RPMI7951 (cell line): ENCODE results near the gene PTPRM. TPM values are rescaled to one million over a fixed set of nuclear protein-coding genes. Genes with fewer than 3 reads are reported as not detected.
A peak's percentile ranks its signal among the peaks of the same experiment; 100 is the strongest.

Source experiments
- DNase-seq: peaks from one replicate; pipeline ENCODE4 v3.0.0-alpha.2; 2012; ENCODE audit warnings: low read depth
- total RNA-seq: library from RNA; depleted of rRNA; stranded (reverse); fragments of >200 nt; shearing (Covaris generic); gene quantifications from 2 replicates; pipeline ENCODE4 v1.2.3, GENCODE V29; 2014

PTPRM gene
- total RNA-seq, 1 experiment from 2014 or later: 51.8 TPM

DNA sequence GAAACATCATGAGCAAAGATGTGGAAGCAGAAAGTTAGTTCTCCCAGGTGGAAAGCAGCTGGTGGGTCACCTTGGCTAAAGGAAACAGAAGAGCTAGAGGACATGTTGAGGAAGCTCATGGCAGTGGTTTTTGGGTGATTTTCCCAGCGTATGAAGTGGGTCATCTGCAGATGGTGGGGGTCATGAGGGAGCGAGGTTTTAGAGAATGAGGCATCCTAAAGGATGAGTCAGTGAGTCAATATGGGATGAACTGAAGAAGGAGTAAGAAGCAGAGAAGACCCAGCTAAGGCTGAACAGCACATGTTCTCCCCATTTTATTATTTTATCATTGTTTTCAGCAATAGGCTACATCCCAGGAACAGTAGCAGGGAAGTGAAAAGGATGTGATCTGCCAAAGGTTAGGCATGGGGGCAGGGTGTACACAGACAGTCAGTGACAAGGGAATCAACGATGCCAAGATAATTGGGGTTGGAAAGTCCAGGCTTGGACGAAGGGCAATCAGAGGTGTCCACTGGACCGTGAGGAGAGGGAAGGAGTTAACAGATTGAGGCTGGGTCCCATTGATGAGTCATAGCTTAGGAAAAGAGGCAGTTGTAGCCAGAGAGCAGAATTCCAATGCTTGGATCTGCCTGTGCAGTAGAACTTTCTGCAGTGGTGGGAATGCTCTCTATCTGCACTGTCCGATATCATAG lies 752.8 kb downstream of the PTPRM start:
- peak; percentile 10 for DNase-seq

DNA sequence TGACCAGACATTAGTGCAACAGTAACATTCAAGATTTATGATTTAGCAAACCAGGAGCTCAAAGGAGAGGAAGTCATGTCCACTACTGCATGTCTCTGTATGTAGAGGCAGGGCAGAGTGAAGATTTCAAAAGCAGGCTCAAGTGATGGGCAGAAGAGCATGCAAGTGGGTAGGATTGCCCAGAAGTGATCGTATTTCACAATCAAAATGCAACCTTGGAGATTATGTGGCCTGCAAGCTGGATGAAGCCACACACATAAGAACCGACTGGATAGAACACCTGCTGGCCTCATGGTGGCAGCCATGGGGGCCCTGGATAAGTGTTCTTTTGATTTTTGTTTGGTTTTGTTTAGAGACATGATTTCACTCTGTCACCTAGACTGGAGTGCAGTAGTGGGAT lies 755.4 kb downstream of the PTPRM start:
- no peak for DNase-seq

DNA sequence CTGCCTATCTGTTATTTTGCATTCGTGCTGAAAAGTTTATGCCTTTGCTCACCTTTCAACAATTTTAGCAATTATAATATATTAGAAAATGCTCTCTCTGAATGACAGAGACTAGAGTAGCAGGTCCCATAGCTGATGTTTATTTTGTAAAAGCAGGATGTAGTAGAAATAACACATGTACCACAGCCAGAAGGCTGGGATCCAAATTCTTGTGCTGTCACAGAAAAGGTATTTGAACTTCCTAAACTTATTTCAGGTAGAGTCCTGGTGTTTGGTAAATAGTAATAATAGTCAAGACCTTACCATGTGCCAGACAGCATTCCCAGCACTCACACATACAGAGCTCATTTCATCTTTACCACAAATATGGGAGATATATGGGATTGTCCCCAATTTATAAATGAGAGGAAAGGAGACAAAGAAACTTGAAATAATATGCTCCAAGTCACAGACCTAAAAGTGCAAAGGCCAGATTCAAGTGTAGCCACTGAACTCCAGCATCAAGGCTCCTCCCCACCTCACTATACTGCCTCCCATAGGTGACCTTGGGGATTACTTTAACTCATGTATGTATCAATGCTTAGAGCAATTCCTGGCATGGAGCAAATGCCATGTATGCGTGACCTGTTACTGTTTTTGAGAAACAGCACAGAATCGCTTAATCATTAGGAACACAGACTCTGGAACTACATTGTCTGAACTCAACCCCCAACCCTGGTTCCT lies 757.4 kb downstream of the PTPRM start:
- no peak for DNase-seq

DNA sequence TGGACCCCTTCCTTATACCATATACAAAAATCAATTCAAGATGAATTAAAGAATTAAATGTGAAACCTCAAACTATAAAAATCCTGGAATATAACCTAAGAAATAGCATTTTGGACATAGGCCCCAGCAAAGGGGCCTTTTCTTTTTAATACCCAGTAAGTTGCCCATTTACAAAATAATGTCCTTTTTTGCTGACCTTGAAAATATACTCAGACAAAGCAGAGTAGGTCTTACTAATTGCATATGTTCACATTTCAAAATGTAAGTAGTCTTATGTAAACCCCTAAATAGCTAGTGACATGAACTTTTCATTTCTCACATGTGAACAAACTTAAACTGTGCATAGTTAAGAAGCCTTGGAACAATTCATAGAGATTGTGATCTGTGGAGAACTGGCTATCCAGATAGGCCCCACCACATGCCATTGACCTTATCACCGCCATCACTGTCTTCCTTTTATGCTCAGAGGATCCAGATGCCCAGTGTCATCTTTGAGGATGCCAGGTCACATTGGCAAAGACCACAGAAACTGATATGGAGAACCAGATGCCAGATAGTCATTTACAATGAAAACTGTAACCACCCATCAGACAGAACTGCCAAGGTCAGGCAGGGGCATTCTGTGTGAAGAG lies 759.8 kb downstream of the PTPRM start:
- DNase-seq: no peak

DNA sequence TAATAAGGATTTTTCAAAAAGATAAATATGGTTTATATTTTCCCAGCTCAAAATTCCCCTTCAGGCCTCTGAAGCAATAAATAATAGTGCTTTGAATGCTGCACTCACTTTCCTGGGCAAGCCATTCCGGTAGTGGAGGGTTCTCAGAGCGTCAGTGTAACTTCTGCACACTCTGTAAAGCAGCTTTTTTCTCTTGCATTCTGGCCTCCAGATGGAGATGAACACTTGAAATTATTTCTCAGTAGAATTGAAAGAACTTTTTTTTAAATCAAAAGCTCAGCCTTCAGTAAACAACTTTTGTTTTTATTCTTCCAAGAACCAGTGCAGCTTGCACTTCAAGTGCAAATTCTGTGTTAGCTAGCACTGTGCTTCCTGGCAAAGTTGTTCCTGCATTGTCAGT lies 761.0 kb downstream of the PTPRM start:
- DNase-seq: no peak

DNA sequence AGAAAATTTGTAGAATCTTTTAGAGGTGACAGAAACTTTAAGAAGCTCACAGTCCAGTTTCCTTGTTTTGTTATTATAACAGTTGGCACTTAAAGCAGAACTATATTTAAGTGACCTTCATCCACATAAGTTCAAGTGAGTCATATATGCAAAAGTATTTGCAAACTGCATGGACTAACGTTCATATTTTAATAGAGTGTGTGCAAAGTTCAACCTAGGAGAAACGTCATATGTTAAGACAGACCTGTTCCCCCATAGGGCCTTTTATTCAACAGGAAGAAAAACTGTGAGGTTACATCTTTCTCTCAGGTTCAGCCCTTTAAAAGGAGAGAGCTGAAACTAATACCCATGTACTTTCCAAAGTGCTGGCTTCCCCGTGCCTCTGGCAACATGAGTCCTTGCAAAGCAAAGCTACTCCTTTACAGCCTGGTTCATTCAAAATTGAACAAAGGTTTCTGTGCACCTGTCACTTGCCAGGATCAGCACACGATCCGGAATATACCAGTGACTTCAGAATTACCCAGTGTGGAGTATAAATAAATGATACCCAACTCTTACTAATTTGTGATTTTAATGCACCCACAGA lies 762.2 kb downstream of the PTPRM start:
- DNase-seq: no peak

DNA sequence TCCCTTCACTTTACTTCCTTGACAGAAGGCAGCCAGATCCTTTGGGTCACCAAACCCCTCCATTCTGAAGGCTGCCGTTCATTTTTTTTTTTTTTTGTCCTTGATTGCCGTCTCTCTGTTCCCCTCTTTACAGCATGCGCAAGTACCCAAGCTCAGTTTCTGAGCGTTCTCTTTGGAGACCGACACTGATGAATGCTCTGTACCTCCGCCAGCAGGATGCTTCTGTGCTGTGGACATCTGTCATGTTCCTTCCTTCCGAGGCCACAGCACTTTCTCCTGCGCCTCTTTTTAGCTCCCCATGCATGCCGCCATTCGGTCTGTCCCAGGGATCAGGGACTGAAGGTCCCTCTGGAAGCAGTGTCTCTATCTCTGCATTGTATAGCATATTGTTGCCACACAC lies 763.5 kb downstream of the PTPRM start:
- no peak for DNase-seq

DNA sequence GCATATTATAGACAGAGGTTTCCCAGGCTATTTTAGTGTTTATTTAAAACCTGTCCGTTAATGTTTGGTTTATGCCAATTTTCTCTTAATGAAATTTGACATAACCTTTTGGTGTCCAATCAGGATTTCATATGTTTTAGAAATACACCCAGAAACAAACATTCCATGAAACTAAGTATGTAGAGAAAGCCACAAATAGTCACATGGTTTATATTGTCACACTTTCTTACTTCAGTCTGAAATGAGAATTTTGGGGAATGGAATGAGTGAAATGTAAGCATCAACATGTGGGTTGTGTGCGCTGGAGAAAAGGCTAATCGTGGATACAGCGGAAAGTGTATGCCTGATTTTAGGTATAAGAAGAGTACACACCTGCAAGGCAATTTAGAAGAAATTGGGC lies 765.2 kb downstream of the PTPRM start:
- DNase-seq: no peak

DNA sequence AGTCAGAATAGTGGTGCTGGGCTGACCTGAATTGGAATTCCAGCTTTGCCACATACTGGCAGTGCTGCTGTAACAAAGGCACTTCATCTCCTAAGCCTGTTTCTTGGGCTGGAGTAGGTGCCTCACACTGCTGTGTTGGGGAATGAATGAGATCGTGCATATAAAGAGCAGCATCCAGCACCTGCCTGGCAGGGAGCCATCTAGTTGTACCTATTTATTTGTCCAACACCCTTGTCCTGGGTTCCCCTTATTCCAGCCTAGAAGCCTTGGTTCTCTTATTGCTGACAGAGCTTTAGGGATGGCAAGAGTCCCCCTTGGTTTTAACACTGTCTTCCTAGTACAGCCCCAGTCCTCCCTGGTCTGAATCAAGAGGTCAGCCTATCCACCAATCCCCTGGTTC lies 766.8 kb downstream of the PTPRM start:
- no peak for DNase-seq

DNA sequence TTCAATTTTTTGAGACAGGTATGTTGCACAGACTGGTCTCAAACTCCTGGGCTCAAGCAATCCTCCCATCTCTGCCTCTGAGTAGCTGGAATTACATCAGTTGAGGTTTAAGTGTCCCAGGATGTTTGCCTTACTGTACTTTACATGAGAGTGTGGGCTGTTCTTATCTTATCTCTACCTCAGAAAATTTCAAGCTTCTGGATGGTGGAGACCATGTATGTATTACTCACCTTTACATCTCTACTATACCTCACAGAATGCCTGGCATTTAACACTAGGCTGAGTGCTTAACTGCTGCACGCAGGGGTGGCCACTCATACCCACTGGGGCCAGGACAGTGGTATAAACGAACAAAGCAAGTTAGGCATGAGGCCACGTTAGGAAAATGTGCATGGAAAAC lies 770.1 kb downstream of the PTPRM start:
- no peak for DNase-seq

DNA sequence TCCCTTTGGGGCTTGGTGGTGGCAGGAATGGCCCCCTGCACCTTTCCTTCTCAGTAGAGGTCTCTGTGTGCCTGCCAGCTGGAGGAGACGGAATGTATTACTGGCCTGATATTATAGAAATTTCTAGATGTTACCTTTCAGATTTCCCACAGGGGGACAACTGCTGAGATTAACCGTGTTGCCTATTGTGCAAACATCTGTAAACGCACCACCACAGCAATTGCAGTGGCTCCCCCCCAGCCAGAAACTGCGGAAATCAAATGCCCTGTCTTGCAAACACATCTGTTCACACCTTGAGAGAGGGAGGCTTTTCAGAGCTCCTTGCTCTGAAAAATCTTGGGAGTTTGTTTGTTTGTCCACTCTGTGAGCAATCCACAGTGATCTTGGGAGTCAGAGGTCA lies 772.1 kb downstream of the PTPRM start:
- DNase-seq: no peak

DNA sequence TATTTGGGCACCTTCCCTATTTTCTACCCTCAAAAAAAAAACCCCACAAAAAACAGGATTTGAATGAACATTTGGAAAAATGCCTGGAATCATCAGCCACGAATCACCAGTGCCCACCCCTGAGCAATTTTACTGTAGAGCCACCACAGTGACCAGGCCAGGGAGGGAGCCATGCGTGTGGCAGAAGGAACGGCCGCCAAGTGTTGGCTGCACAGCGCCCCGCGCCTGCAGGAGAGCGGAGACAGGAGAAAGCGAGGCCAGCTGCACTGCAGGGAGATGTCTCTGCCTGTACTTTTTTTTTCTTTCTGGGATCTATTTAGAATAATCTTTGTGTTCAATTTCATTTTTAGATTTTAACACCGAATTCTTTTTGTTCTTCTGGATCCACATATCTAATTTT lies 772.8 kb downstream of the PTPRM start:
- DNase-seq: no peak

DNA sequence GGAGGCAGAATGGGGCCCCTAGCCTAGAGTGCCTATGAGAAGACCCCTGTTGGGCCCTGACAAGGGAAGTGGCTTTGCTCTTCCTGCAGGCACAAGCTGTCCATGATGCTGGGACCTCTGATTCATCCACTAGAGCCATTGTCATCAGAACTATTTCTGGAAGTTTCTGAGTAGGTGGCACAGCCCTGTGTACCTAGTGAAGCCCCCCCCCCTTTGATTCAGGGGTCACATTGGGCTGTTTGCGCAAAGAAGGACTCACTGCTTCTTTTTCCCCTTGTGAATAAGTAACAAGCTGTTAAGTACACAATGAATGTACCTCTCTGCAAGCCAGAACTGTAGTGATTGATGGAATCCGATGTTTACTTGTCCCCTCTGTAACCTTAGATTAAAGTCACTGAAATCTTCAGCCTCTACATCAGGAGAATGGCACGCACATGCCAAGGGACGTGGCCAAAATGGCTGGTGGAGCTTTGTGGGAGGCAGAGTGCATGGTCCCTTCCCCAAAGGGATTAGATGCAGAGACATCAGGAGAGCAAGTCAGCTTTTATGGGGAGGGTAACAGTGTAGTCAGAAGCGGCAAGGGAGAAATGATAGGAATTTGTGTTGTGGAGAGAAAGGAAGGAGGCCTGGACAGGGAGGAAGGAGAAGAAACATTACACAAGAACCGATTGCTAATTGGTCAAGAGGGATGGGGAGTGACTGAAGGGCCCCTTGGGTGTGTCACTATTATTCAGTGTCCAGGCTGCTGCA lies 774.5 kb downstream of the PTPRM start:
- peak; percentile 11 for DNase-seq

DNA sequence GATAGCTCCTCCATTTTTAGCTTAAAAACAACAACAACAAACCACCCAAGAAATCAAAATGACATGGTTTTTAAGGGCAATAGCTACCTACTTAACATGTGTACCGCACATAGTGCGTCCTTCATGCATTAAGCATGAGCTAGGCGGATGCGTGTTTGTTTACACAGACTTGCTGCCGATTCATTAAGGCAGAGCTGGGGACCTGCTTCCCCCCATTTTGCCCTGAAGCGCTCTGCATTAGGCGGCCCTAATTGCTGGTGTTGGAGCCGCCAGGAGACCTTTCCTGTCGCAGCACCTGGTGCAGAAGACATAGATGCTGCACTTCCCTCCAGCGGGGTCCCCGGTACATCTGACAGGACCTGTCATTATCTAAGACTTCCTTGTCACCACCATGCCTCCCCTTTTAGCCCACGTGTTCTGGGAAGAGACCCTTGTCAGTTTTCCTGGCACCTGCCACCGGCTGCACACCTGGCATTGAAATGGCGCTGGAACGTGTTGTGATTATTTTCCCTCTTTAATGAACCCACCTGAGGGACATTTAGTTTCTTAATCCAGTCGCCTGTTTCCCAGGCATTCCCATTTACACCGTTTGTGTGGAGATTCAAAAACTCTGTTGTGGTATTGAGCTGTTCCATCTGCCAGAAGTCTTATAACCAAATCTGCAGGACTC lies 781.1 kb downstream of the PTPRM start:
- no peak for DNase-seq

DNA sequence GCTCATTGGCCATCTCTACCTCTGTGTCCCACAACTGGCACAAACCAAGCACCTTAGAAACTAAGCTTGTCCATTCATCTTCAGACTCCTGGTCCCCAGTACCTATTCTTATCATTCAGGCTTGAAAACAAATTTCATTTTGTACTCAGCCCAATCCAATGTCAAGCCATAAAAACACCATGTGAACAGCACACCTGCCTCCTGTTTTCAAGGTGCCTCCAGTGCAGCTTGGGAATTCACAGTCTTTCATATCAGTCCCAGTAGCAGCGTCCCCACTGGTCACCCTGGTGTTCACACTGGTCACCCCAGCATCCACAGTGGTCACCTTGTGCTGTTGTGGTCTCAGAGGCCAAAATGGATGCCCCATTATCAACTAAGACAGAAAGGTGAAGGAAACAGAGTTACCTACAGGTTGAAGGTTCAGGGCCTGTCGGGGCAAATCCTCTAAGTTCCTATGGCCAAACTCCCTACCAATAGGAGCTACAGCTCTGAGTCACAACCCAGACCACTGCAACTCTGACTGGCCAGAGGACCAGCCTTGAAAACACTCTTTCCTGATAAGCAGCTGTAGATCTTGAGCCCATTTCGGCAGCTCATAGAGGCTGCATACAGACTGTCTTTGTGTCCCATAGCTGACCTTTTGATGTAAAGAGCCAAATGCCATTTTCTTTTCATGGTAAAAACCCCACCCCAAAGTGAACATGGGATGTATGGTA lies 782.6 kb downstream of the PTPRM start:
- no peak for DNase-seq

DNA sequence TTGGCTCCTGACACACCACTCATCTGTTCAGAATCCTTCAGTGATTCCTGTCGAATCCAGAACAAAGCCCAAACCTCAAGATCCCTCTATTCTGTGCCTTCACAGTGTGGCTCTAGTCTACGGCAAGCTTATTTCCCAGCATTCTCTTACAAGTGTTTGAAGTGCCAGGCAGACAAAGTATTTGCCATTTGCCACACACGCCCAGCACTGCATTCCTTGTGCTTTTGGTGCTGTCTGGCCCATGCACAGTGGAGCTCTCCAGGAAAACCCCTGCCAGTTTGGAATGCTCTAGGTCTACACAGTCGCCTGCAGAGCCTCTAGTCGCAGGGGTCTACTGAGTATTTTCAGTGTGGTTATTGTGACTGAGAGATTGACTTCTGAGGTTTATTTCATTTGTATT lies 783.5 kb downstream of the PTPRM start:
- DNase-seq: no peak

DNA sequence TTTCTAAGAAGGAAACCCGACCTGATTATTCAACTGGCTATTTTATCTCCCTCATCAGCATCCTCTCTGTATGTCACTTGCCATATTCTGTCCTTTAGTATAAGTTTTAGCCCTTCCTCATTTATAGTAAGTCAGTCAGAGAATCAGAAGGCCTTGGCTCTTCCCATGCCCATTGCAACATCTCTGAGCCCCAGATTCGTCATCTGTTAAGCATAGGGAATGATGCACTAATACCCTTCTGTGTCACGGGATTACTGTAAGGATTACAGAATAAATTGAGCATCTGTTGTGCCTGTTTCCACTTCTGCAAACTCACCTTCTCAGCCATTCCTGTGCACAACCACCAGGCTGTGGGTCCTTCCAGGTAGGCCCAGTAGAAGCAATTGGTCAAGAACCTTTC lies 784.0 kb downstream of the PTPRM start:
- DNase-seq: no peak

DNA sequence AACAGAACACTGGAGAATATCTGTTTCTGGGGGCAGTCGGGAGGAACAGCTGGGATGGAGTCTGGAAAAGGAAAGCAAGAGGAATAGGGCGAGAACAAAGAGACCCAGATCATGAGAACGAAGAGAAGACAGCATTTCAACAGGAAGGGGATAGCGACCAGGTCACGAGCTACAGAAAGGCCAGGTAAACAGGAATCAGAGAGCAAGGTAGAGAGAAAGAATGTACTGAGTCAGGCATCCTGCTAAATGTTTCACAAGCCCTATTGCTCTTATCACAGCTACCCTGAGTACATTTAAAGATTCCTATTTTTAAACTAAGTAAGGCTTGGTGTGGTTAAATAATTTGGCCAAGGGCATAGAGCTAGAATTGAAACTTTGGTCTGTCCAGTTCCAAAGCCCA lies 787.2 kb downstream of the PTPRM start:
- no peak for DNase-seq

DNA sequence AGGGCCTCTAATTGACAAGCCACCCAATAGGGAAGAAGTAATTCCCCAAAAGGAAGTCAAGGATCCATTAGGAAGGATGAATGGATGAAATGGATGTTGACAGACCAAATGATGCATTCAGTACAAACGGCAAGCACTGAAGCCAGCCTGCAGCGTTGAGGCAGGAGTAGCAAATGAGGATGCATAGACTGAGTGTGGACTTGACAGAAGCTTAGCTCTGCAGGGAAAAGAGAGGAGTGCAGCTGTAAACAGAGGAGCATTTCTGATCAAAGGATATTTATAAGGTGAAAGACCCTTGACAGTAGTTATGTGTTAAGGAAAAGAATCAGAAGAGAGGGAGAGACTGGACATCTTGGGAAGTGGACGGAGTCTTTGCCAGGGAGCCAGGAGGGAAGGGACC lies 788.9 kb downstream of the PTPRM start:
- no peak for DNase-seq

DNA sequence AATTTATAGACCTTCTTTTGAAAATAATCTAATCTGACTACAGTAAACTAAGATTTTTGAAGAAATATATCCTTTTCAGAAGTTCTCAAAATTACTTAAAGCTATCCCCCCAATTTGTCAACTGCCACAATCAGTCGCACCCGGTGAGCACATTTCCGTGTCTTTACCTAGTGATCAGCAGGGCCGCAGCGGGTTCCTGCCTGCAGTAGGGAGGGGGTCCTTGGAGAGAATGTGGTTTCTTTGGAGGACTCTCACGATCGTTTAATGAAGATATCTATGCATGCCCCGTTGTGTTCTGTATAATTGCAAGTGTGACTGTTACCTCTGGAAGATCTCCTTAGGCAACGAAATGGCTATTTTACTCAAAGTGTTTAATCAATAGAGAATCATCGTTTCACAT lies 790.2 kb downstream of the PTPRM start:
- no peak for DNase-seq
